Kidney epithelial cell (primary cell): ENCODE results near the gene FAM50B. TPM values are rescaled to one million over a fixed set of nuclear protein-coding genes. Genes with fewer than 3 reads are reported as not detected.

Experiments
- DNase-seq: peaks from one replicate; pipeline ENCODE4 v3.0.0-alpha.2; 2010; ENCODE audit warnings: low read depth
- H3K27me3 ChIP-seq: 2 replicates; pipeline ENCODE4 v1.6.0; 2011; ENCODE audit warnings: low read length; ENCODE audit not compliant: control insufficient read depth, insufficient read depth
- H3K36me3 ChIP-seq: 2 replicates; pipeline ENCODE4 v1.5.1; 2011; ENCODE audit warnings: low read length; ENCODE audit not compliant: control insufficient read depth, insufficient read depth
- H3K4me3 ChIP-seq: 2 replicates; pipeline ENCODE4 v1.5.1; 2011; ENCODE audit warnings: low read depth, mild to moderate bottlenecking, control low read depth, low read length
- CTCF ChIP-seq: IDR thresholded peaks from 2 replicates; pipeline ENCODE4 v1.5.1; 2011; ENCODE audit warnings: mild to moderate bottlenecking, moderate library complexity, low read length, control low read depth, inconsistent platforms; ENCODE audit not compliant: insufficient read depth, poor library complexity, severe bottlenecking
- total RNA-seq: library from RNA; depleted of rRNA; stranded (reverse); fragments of >200 nt; gene quantifications from 2 replicates; pipeline ENCODE4 v1.2.3, GENCODE V29; 2015

The FAM50B gene
- total RNA-seq, 1 donor from 2014 or later = 8.6 TPM

- no peak for DNase-seq
- no peak overlapping the region for H3K4me3 ChIP-seq
- TF ChIP-seq CTCF = no peak
These were observed 49.3 kb downstream of the FAM50B start for GRCh38 chr6:3898265-3898994.

GRCh38 chr6:3899061-3899460, 49.9 kb downstream of the FAM50B start:
- TF ChIP-seq CTCF = no peak
- Histone ChIP-seq H3K36me3 (no peaks in the 10 kb centered on the region), H3K4me3 (no peak overlapping the region), H3K27me3 (no peaks in the 10 kb centered on the region)
- DNase-seq = no peak

More at GRCh38 chr6:3898265-3898994, 49.3 kb downstream of the FAM50B start:
- Histone ChIP-seq H3K36me3 (no peaks in the 10 kb centered on the region), H3K27me3 (no peaks in the 10 kb centered on the region)

- Histone ChIP-seq H3K36me3 (no peaks in the 10 kb centered on the region), H3K27me3 (no peaks in the 10 kb centered on the region), H3K4me3 (no peak overlapping the region)
- DNase-seq = no peak
- TF ChIP-seq CTCF = no peak
These were observed 50.8 kb downstream of the FAM50B start for GRCh38 chr6:3899970-3900439.

Other genes starting within 250 kb of the FAM50B start
- gene PXDC1, start 97.7 kb upstream of the FAM50B start, total RNA-seq = 92.4 and 99.1 TPM in 2 replicates
- not detected in 2 replicates for gene FAM217A, start 229.8 kb downstream of the FAM50B start, total RNA-seq